Right lobe of liver (tissue), 4 donors: ENCODE measurements around the gene ATPAF2.

Experiments used
- POLR2A ChIP-seq: fragments of 450-650 bp; IDR thresholded peaks from one replicate; pipeline ENCODE4 v1.6.1; 2017; ENCODE audit warnings: antibody characterized with exemption, mild to moderate bottlenecking
- TF ChIP-seq, protein P1 (sequence below), 4 donors: fragments of 200-600 bp in 3 of 4; fragments of 450-650 bp in 1 of 4; IDR thresholded peaks; one replicate each; pipeline versions ENCODE4 v1.5.1 to v1.8.0; 2016 to 2022; ENCODE audit warnings: antibody characterized with exemption in 4 of 4, mild to moderate bottlenecking in 2 of 4
- donor health status: DM: no; HTN: no; CAD: no.
- donor health status: DM: no; HTN: no; CAD: no.
- donor health status: DM: no; HTN: yes; CAD: no.

DNA sequence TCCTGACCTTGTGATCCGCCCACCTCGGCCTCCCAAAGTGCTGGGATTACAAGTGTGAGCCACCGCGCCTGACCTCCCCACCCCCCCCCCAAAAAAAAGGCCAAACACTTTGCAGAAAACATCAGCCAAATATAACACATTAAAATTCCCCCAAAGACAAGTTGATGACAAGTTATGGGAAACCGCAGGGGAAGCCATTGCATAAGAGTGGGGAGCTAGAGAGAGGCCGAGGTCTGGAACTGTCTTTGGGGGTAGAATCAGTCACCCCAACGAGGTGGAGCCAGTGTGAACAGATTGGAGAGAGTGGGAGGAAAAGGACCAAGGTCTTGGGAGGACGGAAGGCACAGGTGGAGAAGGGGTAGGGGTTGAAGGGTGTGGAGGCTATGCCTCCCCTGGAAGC lies 63.5 kb downstream of the ATPAF2 start:
- TF ChIP-seq POLR2A: no peak
- TF ChIP-seq, protein P1, sequence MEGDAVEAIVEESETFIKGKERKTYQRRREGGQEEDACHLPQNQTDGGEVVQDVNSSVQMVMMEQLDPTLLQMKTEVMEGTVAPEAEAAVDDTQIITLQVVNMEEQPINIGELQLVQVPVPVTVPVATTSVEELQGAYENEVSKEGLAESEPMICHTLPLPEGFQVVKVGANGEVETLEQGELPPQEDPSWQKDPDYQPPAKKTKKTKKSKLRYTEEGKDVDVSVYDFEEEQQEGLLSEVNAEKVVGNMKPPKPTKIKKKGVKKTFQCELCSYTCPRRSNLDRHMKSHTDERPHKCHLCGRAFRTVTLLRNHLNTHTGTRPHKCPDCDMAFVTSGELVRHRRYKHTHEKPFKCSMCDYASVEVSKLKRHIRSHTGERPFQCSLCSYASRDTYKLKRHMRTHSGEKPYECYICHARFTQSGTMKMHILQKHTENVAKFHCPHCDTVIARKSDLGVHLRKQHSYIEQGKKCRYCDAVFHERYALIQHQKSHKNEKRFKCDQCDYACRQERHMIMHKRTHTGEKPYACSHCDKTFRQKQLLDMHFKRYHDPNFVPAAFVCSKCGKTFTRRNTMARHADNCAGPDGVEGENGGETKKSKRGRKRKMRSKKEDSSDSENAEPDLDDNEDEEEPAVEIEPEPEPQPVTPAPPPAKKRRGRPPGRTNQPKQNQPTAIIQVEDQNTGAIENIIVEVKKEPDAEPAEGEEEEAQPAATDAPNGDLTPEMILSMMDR (IDR thresholded peaks at IDR 0.05): no peak
